ENCODE results near the gene TRAF4.

TRAF4 gene

GRCh38 chr17:28743243-28744103, at the start of gene TRAF4:
Gene TRAF4, plus strand, starts transcription at chr17:28744011. Its CDS starts 102 bp downstream, at chr17:28744113.
- DNase-seq = no peak

- DNase-seq = no peak
Observed at GRCh38 chr17:28698253-28698941, 45.4 kb upstream of the TRAF4 start.

- DNase-seq = no peak
Observed at GRCh38 chr17:28700278-28700677, 43.5 kb upstream of the TRAF4 start.

GRCh38 chr17:28700830-28701492, 42.9 kb upstream of the TRAF4 start:
- DNase-seq = no peak

DNA sequence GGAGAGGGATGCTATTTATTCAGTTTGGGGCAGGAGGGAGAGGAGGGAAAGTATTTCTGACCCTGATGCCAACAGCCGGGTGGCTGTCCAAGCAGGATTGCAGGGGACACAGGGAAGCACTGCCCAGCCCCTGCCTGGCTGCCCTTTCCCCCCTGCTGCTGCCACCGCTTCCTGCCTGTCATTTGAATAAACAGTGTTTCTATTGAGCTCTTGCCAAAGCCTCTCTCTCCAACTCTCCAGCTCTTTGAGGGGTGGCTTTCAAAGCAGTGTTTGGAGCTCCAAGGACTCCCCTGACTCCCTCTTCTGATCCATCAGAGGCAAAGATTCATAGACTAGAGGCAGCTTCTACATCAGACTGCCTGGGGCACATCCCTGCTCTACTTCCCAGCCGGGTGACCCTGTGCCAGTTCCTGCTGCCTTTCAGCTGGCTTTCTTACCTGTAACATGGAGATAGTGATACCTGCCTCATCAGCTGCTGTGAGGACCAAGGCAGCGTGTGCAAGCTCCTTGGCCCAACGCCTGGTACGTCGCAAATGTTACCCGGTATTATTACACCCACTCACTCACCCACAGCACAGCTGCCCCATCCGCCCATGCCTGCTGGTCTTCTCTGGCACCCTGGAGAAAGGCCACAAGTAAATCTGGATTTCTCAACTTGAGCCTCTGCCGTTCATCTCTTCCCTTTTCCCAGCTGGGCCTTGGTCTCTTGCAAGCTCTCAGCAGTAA, 41.6 kb upstream of the TRAF4 start:
- no peak for DNase-seq

DNA sequence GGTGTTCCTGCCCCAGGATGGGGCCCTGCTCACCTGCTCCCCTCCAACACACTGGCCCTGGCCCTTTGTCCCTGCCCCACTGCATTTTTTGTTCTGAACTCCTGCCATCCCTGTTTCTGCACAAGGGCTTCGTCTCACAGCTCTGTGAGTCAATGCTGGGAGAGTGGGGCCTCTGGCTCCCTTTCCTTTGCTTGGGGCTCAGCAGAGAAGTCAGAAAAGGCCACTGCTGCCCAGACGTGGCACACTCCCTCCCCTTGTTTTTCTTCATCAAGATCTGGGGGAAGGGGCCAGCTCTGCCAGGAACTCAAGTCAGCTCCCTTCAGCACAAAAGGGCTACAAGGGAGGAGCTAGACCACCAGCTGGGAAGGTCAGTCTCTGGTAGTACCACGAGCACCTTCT, 41.1 kb upstream of the TRAF4 start:
- DNase-seq = no peak

DNA sequence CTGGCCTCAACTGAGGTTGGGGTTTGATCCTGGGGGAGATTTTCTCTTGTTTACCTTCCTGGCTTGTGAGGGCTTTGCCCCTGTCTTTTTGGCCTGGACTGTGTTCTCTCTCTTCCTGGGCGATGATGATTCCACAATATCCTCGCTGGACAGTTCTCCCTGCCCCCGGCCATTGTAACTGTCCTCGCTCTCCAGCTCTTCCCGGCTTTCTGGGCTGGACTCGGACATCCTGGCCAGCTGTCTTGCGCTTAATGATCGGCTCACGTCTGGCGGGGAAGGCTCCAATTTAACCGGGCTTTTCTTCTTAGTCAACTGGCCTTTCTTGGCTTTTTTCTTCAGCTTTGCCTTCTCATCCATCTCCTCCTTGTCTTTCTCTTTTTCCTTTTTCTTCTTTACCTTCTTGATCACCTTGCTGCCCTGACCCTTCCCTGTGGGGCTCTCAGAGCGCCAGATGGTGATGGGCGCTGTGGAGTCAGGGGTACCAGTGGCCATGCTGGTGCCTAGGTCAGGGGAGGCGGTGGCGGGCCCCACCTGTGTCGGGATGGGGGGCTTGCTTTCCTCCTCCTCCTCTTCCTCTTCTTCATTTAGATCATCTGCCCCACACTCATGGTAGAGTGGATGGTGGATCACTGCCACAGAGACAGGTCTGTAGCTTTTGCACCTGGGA, 40.1 kb upstream of the TRAF4 start:
- DNase-seq = no peak

DNA sequence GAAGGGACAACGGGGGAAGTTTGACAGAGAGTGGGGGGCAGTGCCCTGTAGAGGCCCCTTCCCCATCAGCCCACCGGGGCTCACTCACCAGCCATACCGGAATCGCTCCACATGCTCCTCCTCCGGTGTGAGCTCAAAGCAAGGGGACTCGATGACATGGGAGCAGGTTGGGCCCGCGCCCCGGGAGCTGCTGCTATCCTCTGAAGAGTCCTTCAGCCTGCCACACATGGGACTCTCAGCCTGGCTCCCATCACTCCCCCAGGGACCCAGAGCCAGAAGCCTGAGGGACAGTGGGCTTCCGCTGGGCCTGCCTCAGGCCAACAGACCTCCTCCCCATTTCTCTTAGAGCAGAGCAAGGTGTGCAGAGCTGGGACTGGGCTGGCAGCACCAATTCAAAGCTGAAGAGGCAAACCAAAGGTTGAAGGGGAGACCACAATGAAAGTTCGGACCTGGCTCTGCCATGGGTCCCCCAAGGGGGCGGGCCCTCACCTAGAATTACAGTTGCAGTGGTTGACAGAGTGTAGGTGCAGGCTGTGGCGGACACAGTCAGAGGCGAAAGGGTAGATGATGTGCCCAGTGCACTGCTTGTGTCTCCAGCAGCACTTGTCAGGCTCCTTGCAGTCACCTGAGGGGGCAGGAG, 39.5 kb upstream of the TRAF4 start:
- no peak for DNase-seq

DNA sequence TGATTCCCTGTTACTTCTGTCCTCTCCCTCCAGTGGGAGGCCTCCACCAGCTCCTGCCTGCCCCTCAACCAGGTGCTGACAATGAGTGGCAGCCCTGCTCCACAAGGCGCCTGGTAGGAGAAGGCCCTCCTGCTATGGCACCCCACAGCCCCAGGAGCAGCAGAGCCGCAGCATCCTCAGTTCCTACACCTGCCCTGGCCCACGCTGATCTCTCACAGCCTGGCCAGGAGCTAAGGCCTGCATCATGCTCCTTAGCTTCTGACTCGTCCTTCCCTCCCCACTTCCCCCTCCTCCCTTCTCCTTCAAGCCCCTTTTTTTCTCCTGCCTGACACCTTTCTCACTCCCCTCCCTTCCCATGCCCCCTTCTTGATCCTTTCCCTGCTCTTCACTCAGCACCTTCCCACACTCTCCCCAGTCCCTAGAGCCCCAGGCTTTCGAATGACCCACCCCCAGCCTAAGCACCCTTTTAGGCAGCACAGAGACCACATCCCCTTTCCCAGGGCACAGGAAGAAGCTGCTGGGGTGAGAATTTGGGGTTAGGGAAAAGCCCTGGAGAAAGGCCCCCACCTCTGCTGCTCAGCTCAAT, 38.6 kb upstream of the TRAF4 start:
- DNase-seq = no peak

- no peak for DNase-seq
Observed at GRCh38 chr17:28705728-28706334, 38.0 kb upstream of the TRAF4 start.

- no peak for DNase-seq
Observed at GRCh38 chr17:28706471-28707338, 37.1 kb upstream of the TRAF4 start.

- DNase-seq = no peak
Observed at GRCh38 chr17:28707339-28707720, 36.5 kb upstream of the TRAF4 start.

DNA sequence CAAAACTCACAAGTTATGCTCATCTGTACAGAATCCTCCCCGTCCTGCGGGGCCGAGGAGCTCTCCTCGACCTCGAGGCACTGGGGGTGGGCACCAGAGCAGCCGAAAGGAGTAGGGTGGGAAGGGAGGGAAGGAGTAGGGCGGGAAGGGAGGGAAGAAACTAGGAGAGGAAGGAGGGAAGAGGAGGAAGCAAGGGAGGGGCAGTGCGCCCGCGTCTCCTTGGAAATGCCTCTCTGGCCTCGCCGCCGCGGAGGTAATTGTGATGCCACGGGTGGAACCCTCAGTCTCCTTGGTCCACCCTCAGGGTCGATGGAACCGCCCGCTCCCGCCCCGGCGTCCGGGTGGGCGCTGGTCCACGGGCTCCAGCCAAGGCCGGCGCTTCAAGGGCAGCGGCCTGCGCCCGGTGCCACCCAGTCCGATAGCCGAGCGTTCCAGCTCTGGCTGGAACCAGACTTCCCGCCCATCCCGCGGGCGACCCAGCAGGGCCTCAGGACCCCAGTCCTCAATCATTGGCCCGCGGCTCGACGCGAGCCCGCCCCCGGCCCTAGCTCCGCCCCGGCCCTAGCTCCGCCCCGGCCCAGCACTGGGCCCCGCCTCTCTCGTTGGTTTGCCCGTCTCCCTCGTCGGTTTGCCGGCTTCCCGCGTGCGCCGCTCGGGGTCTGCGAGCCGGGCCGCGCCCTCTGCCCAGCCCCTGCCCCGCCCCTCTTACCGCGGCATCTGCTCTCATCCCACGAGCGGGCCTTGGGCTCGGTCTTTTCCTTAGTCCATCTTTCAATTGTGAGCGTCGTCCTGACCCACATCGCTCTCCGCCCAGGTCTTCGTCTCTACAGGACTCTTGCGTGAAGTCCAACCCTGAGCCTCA, 32.7 kb upstream of the TRAF4 start:
- peak in 1 of 2 experiments; percentile 52 for DNase-seq

DNA sequence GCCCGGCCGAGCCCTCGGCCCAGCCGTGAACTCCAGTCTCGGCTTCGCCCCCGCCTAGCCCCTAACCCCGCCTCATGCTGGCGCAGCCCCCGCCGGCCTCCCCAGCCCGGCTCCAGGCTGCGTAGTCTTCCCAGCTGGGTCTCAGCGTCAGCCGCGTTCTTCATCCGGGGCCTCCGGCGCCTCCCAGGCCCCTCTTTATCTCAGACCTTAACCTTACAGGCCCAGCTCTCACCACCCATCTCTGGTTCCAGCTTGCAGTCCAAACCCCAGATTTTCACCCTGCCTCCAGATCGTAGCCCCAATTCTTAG, 32.1 kb upstream of the TRAF4 start, which contains the start of gene PROCA1:
Gene PROCA1, minus strand, starts transcription at position 166 of the 309 bp plus-strand sequence. CDS start 228 bp downstream, outside the sequence.
- no peak for DNase-seq

- no peak for DNase-seq
Observed at GRCh38 chr17:28712032-28712704, 31.6 kb upstream of the TRAF4 start.

DNA sequence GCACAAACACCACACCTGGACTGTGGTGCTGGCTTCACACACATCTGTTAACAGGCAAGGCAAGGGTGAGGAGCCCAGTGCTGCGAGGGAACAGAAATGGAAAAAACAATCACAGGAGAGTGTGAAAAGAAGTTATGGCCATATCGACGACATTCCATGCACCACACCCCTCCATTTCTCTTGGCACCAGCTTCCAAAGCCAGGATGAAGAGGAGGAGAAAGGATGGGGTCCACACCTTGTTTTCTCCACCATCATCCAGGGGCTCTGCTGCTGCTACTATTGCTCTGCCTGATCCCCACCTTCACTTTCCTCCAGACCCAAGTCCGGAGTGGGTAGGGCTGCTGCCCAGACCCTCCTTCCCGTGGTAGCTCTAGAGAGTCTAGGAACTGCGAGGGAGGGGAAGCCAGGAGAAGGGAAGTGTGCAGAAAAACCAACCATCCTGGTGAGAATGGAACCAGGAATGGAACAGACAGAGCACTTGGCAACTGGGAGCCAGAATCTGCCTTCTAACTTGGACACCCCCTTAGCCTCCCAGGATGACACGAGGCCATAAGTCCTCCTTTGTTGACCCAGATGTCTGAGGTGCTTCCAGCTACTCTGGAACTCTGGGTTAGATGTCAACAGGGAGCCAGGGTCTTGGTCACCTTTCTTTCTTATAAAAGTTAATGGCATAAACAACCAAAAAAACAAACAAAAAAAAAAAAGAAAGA, 31.0 kb upstream of the TRAF4 start:
- DNase-seq = no peak

DNA sequence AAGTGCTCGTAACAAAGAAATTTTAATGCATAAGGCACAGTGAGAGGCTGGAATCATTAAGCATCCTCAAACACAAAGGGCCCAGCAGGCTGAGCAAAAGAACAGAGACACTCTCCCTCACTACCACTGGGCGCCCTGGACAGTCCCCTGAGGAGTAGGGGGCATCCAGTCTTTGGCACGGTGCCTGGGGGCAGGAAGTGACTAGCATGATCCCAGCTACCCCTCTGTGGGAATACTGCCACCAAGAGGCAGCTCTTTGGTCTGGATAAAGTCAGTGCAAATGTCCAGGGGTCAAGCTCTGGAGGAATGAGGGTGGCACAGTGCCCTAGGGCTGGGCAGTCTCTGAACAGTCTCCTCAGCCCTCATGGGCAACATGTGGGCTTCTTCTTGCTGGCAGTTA, 29.5 kb upstream of the TRAF4 start:
- no peak for DNase-seq

DNA sequence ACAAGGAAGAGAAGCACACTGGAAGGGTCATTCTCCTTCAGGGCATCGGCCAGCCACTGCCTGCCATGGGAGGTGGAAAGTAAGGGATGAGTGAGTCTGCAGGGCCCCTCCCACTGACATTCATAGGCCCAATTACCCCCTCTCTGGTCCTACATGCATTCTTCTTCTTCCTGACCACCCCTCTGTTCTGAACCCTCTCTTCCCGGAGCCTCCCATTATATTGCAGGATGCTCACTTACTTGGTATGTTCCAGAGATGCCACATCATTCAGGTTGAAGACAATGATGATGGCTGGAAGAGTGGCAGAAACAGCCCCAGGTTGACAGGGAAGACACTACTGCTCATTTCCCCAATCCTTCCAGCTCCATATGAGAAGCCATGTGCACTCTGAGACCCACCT, 28.6 kb upstream of the TRAF4 start:
- no peak for DNase-seq

Data from cerebellar nuclear complex (tissue), 1 donor.